ENCODE data around the gene NPEPL1.
"Not testable (repeated sequence)": the region's sequence is repeated elsewhere in the genome, so short reads cannot be mapped to it uniquely, and the experiment has no call there.

NPEPL1 gene

GRCh38 chr20:58715801-58716475, 23.3 kb downstream of the NPEPL1 start:
- no peak for DNase-seq

- no peak for DNase-seq
These were observed 24.1 kb downstream of the NPEPL1 start for GRCh38 chr20:58716476-58717277.

- no peak for DNase-seq
These were observed 24.9 kb downstream of the NPEPL1 start for GRCh38 chr20:58717278-58718091.

- no peak for DNase-seq
These were observed 25.5 kb downstream of the NPEPL1 start for GRCh38 chr20:58718121-58718563.

GRCh38 chr20:58718729-58719128, 26.1 kb downstream of the NPEPL1 start:
- DNase-seq, result no peak

- DNase-seq, result no peak
These were observed 26.7 kb downstream of the NPEPL1 start for GRCh38 chr20:58719258-58719657.

- no peak for DNase-seq
These were observed 27.4 kb downstream of the NPEPL1 start for GRCh38 chr20:58719971-58720371.

GRCh38 chr20:58720890-58721289, 28.3 kb downstream of the NPEPL1 start:
- no peak for DNase-seq

GRCh38 chr20:58721951-58722778, 29.6 kb downstream of the NPEPL1 start:
- no peak for DNase-seq

GRCh38 chr20:58722877-58723627, 30.5 kb downstream of the NPEPL1 start:
- DNase-seq, result no peak

GRCh38 chr20:58723628-58723984, 31.0 kb downstream of the NPEPL1 start:
- no peak for DNase-seq

- not testable (repeated sequence) for DNase-seq
These were observed 33.6 kb downstream of the NPEPL1 start for GRCh38 chr20:58726156-58726555.

- DNase-seq, result no peak
These were observed 38.6 kb downstream of the NPEPL1 start for GRCh38 chr20:58731192-58731591.

- DNase-seq, result no peak
These were observed 44.6 kb downstream of the NPEPL1 start for GRCh38 chr20:58737198-58737597.

GRCh38 chr20:58740356-58741308, 48.0 kb downstream of the NPEPL1 start:
- DNase-seq, result no peak

GRCh38 chr20:58741384-58741783, 48.8 kb downstream of the NPEPL1 start:
- no peak for DNase-seq

GRCh38 chr20:58742668-58743566, 50.3 kb downstream of the NPEPL1 start:
- no peak for DNase-seq

GRCh38 chr20:58743929-58744534, 51.4 kb downstream of the NPEPL1 start:
- no peak for DNase-seq

GRCh38 chr20:58744836-58745235, 52.2 kb downstream of the NPEPL1 start:
- DNase-seq, result no peak

Data from NCI-H1436 (cell line).